ENCODE results near the gene ZBTB4.

- TF ChIP-seq CTCF (conservative IDR thresholded peaks at IDR 0.05; ENCODE audit: low read length) (no peak), EZH2phosphoT487 (IDR thresholded peaks at IDR 0.05; ENCODE audit: borderline replicate concordance) (no peak)
These were observed 37.3 kb downstream of the ZBTB4 start for GRCh38 chr17:7442142-7442541.
